ENCODE measurements around the gene NOL4L.

NOL4L gene

GRCh38 chr20:32524829-32525501, 60.2 kb downstream of the NOL4L start:
- no peak for FAIRE-seq
- no peak for TF ChIP-seq POU2F2 (IDR thresholded peaks at IDR 0.05; ENCODE audit: low read depth, low read length)
- no peak for TF ChIP-seq POLR2AphosphoS5 (IDR thresholded peaks at IDR 0.05; ENCODE audit: low read depth, low read length)
- no peak for TF ChIP-seq PAX5 (IDR thresholded peaks at IDR 0.05; ENCODE audit: insufficient read depth, low read length, severe bottlenecking)
- no peak for TF ChIP-seq POLR2A (IDR thresholded peaks at IDR 0.05; ENCODE audit: low read depth, low read length)
- no peak for TF ChIP-seq SPI1 (IDR thresholded peaks at IDR 0.05; ENCODE audit: low read depth, low read length)
- no peak for TF ChIP-seq TAF1 (IDR thresholded peaks at IDR 0.05; ENCODE audit: low read depth, low read length)
- DNase-seq (ENCODE audit: insufficient read length, low spot score) = no peak

- no peak for TF ChIP-seq SPI1 (IDR thresholded peaks at IDR 0.05; ENCODE audit: low read depth, low read length)
- TF ChIP-seq POU2F2 (IDR thresholded peaks at IDR 0.05; ENCODE audit: low read depth, low read length) = no peak
- no peak for TF ChIP-seq POLR2AphosphoS5 (IDR thresholded peaks at IDR 0.05; ENCODE audit: low read depth, low read length)
- no peak for TF ChIP-seq TAF1 (IDR thresholded peaks at IDR 0.05; ENCODE audit: low read depth, low read length)
- no peak for TF ChIP-seq POLR2A (IDR thresholded peaks at IDR 0.05; ENCODE audit: low read depth, low read length)
- TF ChIP-seq PAX5 (IDR thresholded peaks at IDR 0.05; ENCODE audit: insufficient read depth, low read length, severe bottlenecking) = no peak
- DNase-seq (ENCODE audit: insufficient read length, low spot score) (no peak), FAIRE-seq (no peak)
These were observed 61.4 kb downstream of the NOL4L start for GRCh38 chr20:32523613-32524213.

GRCh38 chr20:32522776-32523612, 62.1 kb downstream of the NOL4L start:
- DNase-seq (ENCODE audit: insufficient read length, low spot score) (no peak), FAIRE-seq (no peak)
- no peak for TF ChIP-seq POLR2AphosphoS5 (IDR thresholded peaks at IDR 0.05; ENCODE audit: low read depth, low read length)
- TF ChIP-seq PAX5 (IDR thresholded peaks at IDR 0.05; ENCODE audit: insufficient read depth, low read length, severe bottlenecking) = no peak
- TF ChIP-seq TAF1 (IDR thresholded peaks at IDR 0.05; ENCODE audit: low read depth, low read length) = no peak
- TF ChIP-seq SPI1 (IDR thresholded peaks at IDR 0.05; ENCODE audit: low read depth, low read length) = no peak
- TF ChIP-seq POLR2A (IDR thresholded peaks at IDR 0.05; ENCODE audit: low read depth, low read length) = no peak
- TF ChIP-seq POU2F2 (IDR thresholded peaks at IDR 0.05; ENCODE audit: low read depth, low read length) = no peak

GRCh38 chr20:32522526-32522775, 62.7 kb downstream of the NOL4L start:
- no peak for TF ChIP-seq SPI1 (IDR thresholded peaks at IDR 0.05; ENCODE audit: low read depth, low read length)
- no peak for TF ChIP-seq POLR2A (IDR thresholded peaks at IDR 0.05; ENCODE audit: low read depth, low read length)
- TF ChIP-seq POU2F2 (IDR thresholded peaks at IDR 0.05; ENCODE audit: low read depth, low read length) = no peak
- TF ChIP-seq POLR2AphosphoS5 (IDR thresholded peaks at IDR 0.05; ENCODE audit: low read depth, low read length) = no peak
- no peak for TF ChIP-seq TAF1 (IDR thresholded peaks at IDR 0.05; ENCODE audit: low read depth, low read length)
- TF ChIP-seq PAX5 (IDR thresholded peaks at IDR 0.05; ENCODE audit: insufficient read depth, low read length, severe bottlenecking) = no peak
- no peak for DNase-seq (ENCODE audit: insufficient read length, low spot score)
- no peak for FAIRE-seq

GRCh38 chr20:32521780-32522525, 63.2 kb downstream of the NOL4L start:
- TF ChIP-seq POLR2A (IDR thresholded peaks at IDR 0.05; ENCODE audit: low read depth, low read length) (no peak), TAF1 (IDR thresholded peaks at IDR 0.05; ENCODE audit: low read depth, low read length) (no peak), POU2F2 (IDR thresholded peaks at IDR 0.05; ENCODE audit: low read depth, low read length) (no peak), PAX5 (IDR thresholded peaks at IDR 0.05; ENCODE audit: insufficient read depth, low read length, severe bottlenecking) (no peak), POLR2AphosphoS5 (IDR thresholded peaks at IDR 0.05; ENCODE audit: low read depth, low read length) (no peak), SPI1 (IDR thresholded peaks at IDR 0.05; ENCODE audit: low read depth, low read length) (no peak)
- DNase-seq (ENCODE audit: insufficient read length, low spot score) (peak; percentile 75), FAIRE-seq (peak; percentile 88)

GRCh38 chr20:32520927-32521203, 64.3 kb downstream of the NOL4L start:
- no peak for FAIRE-seq
- TF ChIP-seq POLR2A (IDR thresholded peaks at IDR 0.05; ENCODE audit: low read depth, low read length) (no peak), POU2F2 (IDR thresholded peaks at IDR 0.05; ENCODE audit: low read depth, low read length) (no peak), PAX5 (IDR thresholded peaks at IDR 0.05; ENCODE audit: insufficient read depth, low read length, severe bottlenecking) (no peak), SPI1 (IDR thresholded peaks at IDR 0.05; ENCODE audit: low read depth, low read length) (no peak), POLR2AphosphoS5 (IDR thresholded peaks at IDR 0.05; ENCODE audit: low read depth, low read length) (no peak), TAF1 (IDR thresholded peaks at IDR 0.05; ENCODE audit: low read depth, low read length) (no peak)
- no peak for DNase-seq (ENCODE audit: insufficient read length, low spot score)

GRCh38 chr20:32519381-32519730, 65.8 kb downstream of the NOL4L start:
- no peak for DNase-seq (ENCODE audit: insufficient read length, low spot score)
- FAIRE-seq = no peak
- no peak for TF ChIP-seq TAF1 (IDR thresholded peaks at IDR 0.05; ENCODE audit: low read depth, low read length)
- TF ChIP-seq POU2F2 (IDR thresholded peaks at IDR 0.05; ENCODE audit: low read depth, low read length) = no peak
- TF ChIP-seq POLR2AphosphoS5 (IDR thresholded peaks at IDR 0.05; ENCODE audit: low read depth, low read length) = no peak
- no peak for TF ChIP-seq SPI1 (IDR thresholded peaks at IDR 0.05; ENCODE audit: low read depth, low read length)
- TF ChIP-seq POLR2A (IDR thresholded peaks at IDR 0.05; ENCODE audit: low read depth, low read length) = no peak
- TF ChIP-seq PAX5 (IDR thresholded peaks at IDR 0.05; ENCODE audit: insufficient read depth, low read length, severe bottlenecking) = no peak

- TF ChIP-seq TAF1 (IDR thresholded peaks at IDR 0.05; ENCODE audit: low read depth, low read length) = no peak
- TF ChIP-seq PAX5 (IDR thresholded peaks at IDR 0.05; ENCODE audit: insufficient read depth, low read length, severe bottlenecking) = no peak
- no peak for TF ChIP-seq POLR2A (IDR thresholded peaks at IDR 0.05; ENCODE audit: low read depth, low read length)
- no peak for TF ChIP-seq POLR2AphosphoS5 (IDR thresholded peaks at IDR 0.05; ENCODE audit: low read depth, low read length)
- TF ChIP-seq POU2F2 (IDR thresholded peaks at IDR 0.05; ENCODE audit: low read depth, low read length) = no peak
- no peak for TF ChIP-seq SPI1 (IDR thresholded peaks at IDR 0.05; ENCODE audit: low read depth, low read length)
- DNase-seq (ENCODE audit: insufficient read length, low spot score) = no peak
- no peak for FAIRE-seq
These were observed 66.3 kb downstream of the NOL4L start for GRCh38 chr20:32518593-32519380.
